Measurements from ENCODE around the gene CAMK1D. TPM values are rescaled to one million over a fixed set of nuclear protein-coding genes. Genes with fewer than 3 reads are reported as not detected.

Gene CAMK1D
- total RNA-seq, 1 donor from 2014 or later: 2.3 TPM

GRCh38 chr10:12531305-12532220, 182.2 kb downstream of the CAMK1D start:
- Histone ChIP-seq H3K27me3 (ENCODE audit: control insufficient read depth, insufficient read depth, low read length) (no peaks in the 10 kb centered on the region), H3K4me3 (ENCODE audit: low read depth, low read length) (no peak overlapping the region), H3K36me3 (ENCODE audit: control insufficient read depth, insufficient read depth, low read length) (no peaks in the 10 kb centered on the region)
- DNase-seq (ENCODE audit: low read depth): no peak
- no peak for TF ChIP-seq CTCF (IDR thresholded peaks at IDR 0.05; ENCODE audit: insufficient read depth, low read length, poor library complexity, severe bottlenecking)

GRCh38 chr10:12533151-12533550, 183.8 kb downstream of the CAMK1D start:
- Histone ChIP-seq H3K4me3 (ENCODE audit: low read depth, low read length) (no peak overlapping the region), H3K27me3 (ENCODE audit: control insufficient read depth, insufficient read depth, low read length) (no peaks in the 10 kb centered on the region), H3K36me3 (ENCODE audit: control insufficient read depth, insufficient read depth, low read length) (no peaks in the 10 kb centered on the region)
- TF ChIP-seq CTCF (IDR thresholded peaks at IDR 0.05; ENCODE audit: insufficient read depth, low read length, poor library complexity, severe bottlenecking): no peak
- no peak for DNase-seq (ENCODE audit: low read depth)

GRCh38 chr10:12533723-12534122, 184.4 kb downstream of the CAMK1D start:
- no peak for TF ChIP-seq CTCF (IDR thresholded peaks at IDR 0.05; ENCODE audit: insufficient read depth, low read length, poor library complexity, severe bottlenecking)
- DNase-seq (ENCODE audit: low read depth): no peak

GRCh38 chr10:12534824-12535223, 185.5 kb downstream of the CAMK1D start:
- DNase-seq (ENCODE audit: low read depth): peak; percentile 23
- Histone ChIP-seq H3K36me3 (ENCODE audit: control insufficient read depth, insufficient read depth, low read length) (no peaks in the 10 kb centered on the region), H3K27me3 (ENCODE audit: control insufficient read depth, insufficient read depth, low read length) (no peaks in the 10 kb centered on the region), H3K4me3 (ENCODE audit: low read depth, low read length) (no peak overlapping the region)
- TF ChIP-seq CTCF (IDR thresholded peaks at IDR 0.05; ENCODE audit: insufficient read depth, low read length, poor library complexity, severe bottlenecking): no peak

More at GRCh38 chr10:12533723-12534122, 184.4 kb downstream of the CAMK1D start:
- Histone ChIP-seq H3K36me3 (ENCODE audit: control insufficient read depth, insufficient read depth, low read length) (no peaks in the 10 kb centered on the region), H3K4me3 (ENCODE audit: low read depth, low read length) (no peak overlapping the region), H3K27me3 (ENCODE audit: control insufficient read depth, insufficient read depth, low read length) (no peaks in the 10 kb centered on the region)

GRCh38 chr10:12535656-12536055, 186.3 kb downstream of the CAMK1D start:
- DNase-seq (ENCODE audit: low read depth): no peak
- no peaks in the 10 kb centered on the region for H3K27me3 ChIP-seq (ENCODE audit: control insufficient read depth, insufficient read depth, low read length)
- no peaks in the 10 kb centered on the region for H3K36me3 ChIP-seq (ENCODE audit: control insufficient read depth, insufficient read depth, low read length)
- H3K4me3 ChIP-seq (ENCODE audit: low read depth, low read length): no peak overlapping the region
- TF ChIP-seq CTCF (IDR thresholded peaks at IDR 0.05; ENCODE audit: insufficient read depth, low read length, poor library complexity, severe bottlenecking): no peak

All from kidney epithelial cell (primary cell).